Gastroesophageal sphincter (tissue), 4 donors: ENCODE results near the gene TMEM54. TPM values are rescaled to one million over a fixed set of nuclear protein-coding genes. Genes with fewer than 3 reads are reported as not detected.
A peak's percentile ranks its signal among the peaks of the same experiment; 100 is the strongest.

Experiments
- ATAC-seq: fragments of 150-250 bp; one replicate; pipeline ENCODE4 v1.9.1; 2016; ENCODE audit warnings: mild to moderate bottlenecking, moderate library complexity
- H3K27ac ChIP-seq, 4 donors: fragments of 200-600 bp; sonication (generic) in 3 of 4; 1 replicate in 3 of 4; 2 replicates in 1 of 4; pipeline ENCODE4 v1.5.1; 2016 to 2019
- H3K27me3 ChIP-seq: fragments of 200-600 bp; sonication (generic); one replicate; pipeline ENCODE4 v1.5.1; 2019
- H3K36me3 ChIP-seq, 2 donors: fragments of 200-600 bp; sonication (generic); one replicate each; pipeline ENCODE4 v1.5.1; 2019; ENCODE audit warnings: control low read depth in 1 of 2
- H3K4me1 ChIP-seq, 3 donors: fragments of 200-600 bp; sonication (generic); 1 replicate in 2 of 3; 2 replicates in 1 of 3; pipeline ENCODE4 v1.5.1; 2016 to 2019; ENCODE audit warnings: control low read depth in 2 of 3
- H3K4me3 ChIP-seq, 2 donors: fragments of 200-600 bp; sonication (generic); one replicate each; pipeline ENCODE4 v1.5.1; 2019; ENCODE audit warnings: mild to moderate bottlenecking in 1 of 2, moderate library complexity in 1 of 2
- H3K9me3 ChIP-seq, 3 donors: fragments of 200-600 bp; sonication (generic); one replicate each; pipeline ENCODE4 v1.5.1; 2017 to 2019; ENCODE audit warnings: control low read depth in 2 of 3
- CTCF ChIP-seq, 4 experiments: fragments of 200-600 bp in 2 of 4; fragments of 450-650 bp in 2 of 4; sonication (generic) in 1 of 4; IDR thresholded peaks; one replicate each; pipeline ENCODE4 v1.5.1; 2017 to 2019; ENCODE audit warnings: antibody characterized with exemption in 4 of 4, mild to moderate bottlenecking in 2 of 4, moderate library complexity in 2 of 4
- EP300 ChIP-seq: sonication (generic); formaldehyde crosslinking; IDR thresholded peaks from one replicate; pipeline ENCODE4 v1.6.1; 2017; ENCODE audit warnings: antibody characterized with exemption, mild to moderate bottlenecking
- POLR2A ChIP-seq, 2 donors: fragments of 450-650 bp; IDR thresholded peaks; one replicate each; pipeline ENCODE4 v1.6.1; 2017; ENCODE audit warnings: antibody characterized with exemption in 2 of 2, mild to moderate bottlenecking in 2 of 2, moderate library complexity in 1 of 2
- POLR2AphosphoS5 ChIP-seq: sonication (generic); formaldehyde crosslinking; IDR thresholded peaks from one replicate; pipeline ENCODE4 v1.6.1; 2017; ENCODE audit warnings: antibody characterized with exemption
- WGBS, 2 donors: methylation state at CpG; one replicate each; pipeline ENCODE4 v1.1.5; 2018; ENCODE audit warnings: low coverage in 1 of 2; 5-methylcytosine and 5-hydroxymethylcytosine counted together
- total RNA-seq, 4 donors: library from RNA; depleted of rRNA; stranded (reverse); fragments of >200 nt; gene quantifications; one replicate each; pipeline ENCODE4 v1.1.0, GENCODE V29; 2016

TMEM54 gene
- total RNA-seq, 4 donors from 2014 or later, result 71.5 to 138 (median 101) TPM

GRCh38 chr1:32947669-32948389 lies 46.6 kb upstream of the TMEM54 start:
- Histone ChIP-seq H3K36me3 (peaks cover 0 to 57% of the 10 kb centered on the region in 2 donors), H3K27me3 (no peaks in the 10 kb centered on the region), H3K27ac (peak overlapping the region in 1 of 4 donors; percentile 46), H3K9me3 (no peaks in the 10 kb centered on the region), H3K4me3 (no peak overlapping the region), H3K4me1 (peaks cover 0 to 21% (median 4%) of the 10 kb centered on the region in 3 donors)
- TF ChIP-seq CTCF (IDR thresholded peaks at IDR 0.05), result no peak
- TF ChIP-seq EP300, result no peak
- TF ChIP-seq POLR2AphosphoS5, result no peak
- TF ChIP-seq POLR2A (IDR thresholded peaks at IDR 0.05), result no peak
- ATAC-seq, result no peak
- 71 to 87% methylated on average over 6 of the region's 6 CpGs for WGBS, 2 donors

- ATAC-seq, result no peak
- Histone ChIP-seq H3K36me3 (peaks cover 0 to 71% of the 10 kb centered on the region in 2 donors), H3K27ac (no peak overlapping the region)
These were observed 45.2 kb upstream of the TMEM54 start for GRCh38 chr1:32946413-32946812.

GRCh38 chr1:32944180-32944579 lies 43.0 kb upstream of the TMEM54 start:
- Histone ChIP-seq H3K27me3 (no peaks in the 10 kb centered on the region), H3K9me3 (no peaks in the 10 kb centered on the region), H3K27ac (no peak overlapping the region), H3K4me3 (no peak overlapping the region), H3K36me3 (peaks cover 0 to 90% of the 10 kb centered on the region in 2 donors), H3K4me1 (peaks cover 0 to 19% (median 9%) of the 10 kb centered on the region in 3 donors)
- no peak for TF ChIP-seq POLR2AphosphoS5
- TF ChIP-seq EP300, result no peak
- no peak for TF ChIP-seq POLR2A (IDR thresholded peaks at IDR 0.05)
- TF ChIP-seq CTCF (IDR thresholded peaks at IDR 0.05), result no peak
- no peak for ATAC-seq

More at GRCh38 chr1:32946413-32946812, 45.2 kb upstream of the TMEM54 start:
- Histone ChIP-seq H3K9me3 (no peaks in the 10 kb centered on the region), H3K27me3 (no peaks in the 10 kb centered on the region), H3K4me3 (no peak overlapping the region), H3K4me1 (peaks cover 0 to 21% (median 4%) of the 10 kb centered on the region in 3 donors)
- no peak for TF ChIP-seq POLR2A (IDR thresholded peaks at IDR 0.05)
- TF ChIP-seq CTCF (IDR thresholded peaks at IDR 0.05), result no peak
- TF ChIP-seq POLR2AphosphoS5, result no peak
- TF ChIP-seq EP300, result no peak
- WGBS, 2 donors, result 47 to 61% methylated on average over 2 of the region's 2 CpGs

- Histone ChIP-seq H3K4me1 (peaks cover 0 to 17% (median 8%) of the 10 kb centered on the region in 3 donors), H3K9me3 (no peaks in the 10 kb centered on the region), H3K36me3 (peaks cover 0 to 100% of the 10 kb centered on the region in 2 donors), H3K4me3 (no peak overlapping the region), H3K27me3 (no peaks in the 10 kb centered on the region), H3K27ac (peak overlapping the region in 1 of 4 donors; percentile 50)
- 45 to 60% methylated on average over 1 to 4 of the region's 4 CpGs for WGBS, 2 donors
- peak; percentile 85 for ATAC-seq
- TF ChIP-seq CTCF (IDR thresholded peaks at IDR 0.05), result no peak
These were observed 38.6 kb upstream of the TMEM54 start for GRCh38 chr1:32939655-32940371.
